Measurements from ENCODE around the gene BDKRB2.

- TF ChIP-seq CTCF (IDR thresholded peaks at IDR 0.05) (no peak), POLR2A (IDR thresholded peaks at IDR 0.05) (no peak)
These were observed 1.0 kb upstream of the BDKRB2 start for GRCh38 chr14:96203635-96204034.

Data from vagina (tissue), 2 donors.